WERI-Rb-1 (cell line): ENCODE data around the gene MDFI.

ENCODE experiments used
- DNase-seq: peaks from one replicate; pipeline ENCODE4 v3.0.0-alpha.2; 2020
- H3K27ac ChIP-seq: fragments of 250-450 bp; sonication (Bioruptor Pico); 2 replicates; pipeline ENCODE4 v1.5.1; 2020; ENCODE audit warnings: mild to moderate bottlenecking, moderate library complexity
- H3K27me3 ChIP-seq: fragments of 250-450 bp; sonication (Bioruptor Pico); 2 replicates; pipeline ENCODE4 v1.5.1; 2021; ENCODE audit warnings: mild to moderate bottlenecking, low read depth, moderate library complexity; ENCODE audit not compliant: insufficient read depth, severe bottlenecking
- H3K36me3 ChIP-seq: fragments of 250-450 bp; sonication (Bioruptor Pico); 2 replicates; pipeline ENCODE4 v1.5.1; 2020; ENCODE audit warnings: mild to moderate bottlenecking, moderate library complexity
- H3K4me3 ChIP-seq: 2 replicates; pipeline ENCODE4 v1.5.1; 2011; ENCODE audit warnings: low read depth, mild to moderate bottlenecking, control low read depth, low read length
- H3K9me3 ChIP-seq: fragments of 250-450 bp; sonication (Bioruptor Pico); 2 replicates; pipeline ENCODE4 v1.5.1; 2021; ENCODE audit warnings: mild to moderate bottlenecking, moderate library complexity; ENCODE audit not compliant: severe bottlenecking
- TF ChIP-seq, protein P1 (sequence below): IDR thresholded peaks from 2 replicates; pipeline ENCODE4 v1.5.1; 2011; ENCODE audit warnings: low read depth, mild to moderate bottlenecking, control low read depth, inconsistent platforms, low read length

Gene MDFI

DNA sequence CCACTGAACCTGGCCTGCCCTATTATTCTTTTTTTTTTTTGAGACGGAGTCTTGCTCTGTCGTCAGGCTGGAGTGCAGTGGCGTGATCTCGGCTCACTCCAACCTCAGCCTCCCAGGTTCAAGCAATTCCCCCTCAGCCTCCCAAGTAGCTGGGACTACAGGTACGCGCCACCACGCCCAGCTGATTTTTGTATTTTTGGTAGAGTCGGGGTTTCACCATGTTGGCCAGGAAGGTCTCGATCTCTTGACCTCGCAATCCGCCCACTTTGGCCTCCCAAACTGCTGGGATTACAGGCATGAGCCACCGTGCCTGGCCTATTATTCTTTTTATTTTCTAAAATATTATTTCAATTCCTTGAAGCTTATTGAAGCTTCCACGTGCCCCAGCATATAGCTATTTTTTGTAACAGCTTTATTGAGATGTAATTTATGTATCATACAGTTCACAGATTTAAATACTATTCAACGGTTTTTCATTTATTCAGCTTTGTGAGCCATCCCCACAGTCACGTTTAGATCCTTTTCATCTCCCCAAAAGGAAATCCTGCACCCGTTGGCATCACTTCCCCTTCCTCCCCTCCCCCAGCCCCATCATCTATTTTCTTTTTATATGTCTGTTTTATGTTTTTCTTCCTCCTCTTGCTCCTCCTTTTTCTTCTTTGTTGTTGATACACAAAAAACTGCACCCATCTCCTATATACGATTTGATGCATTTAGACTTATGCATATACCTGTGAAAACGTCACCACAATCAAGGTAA is 13.5 kb upstream of the MDFI start:
- no peak for DNase-seq
- Histone ChIP-seq H3K9me3 (peaks cover 5% of the 10 kb centered on the region), H3K27ac (no peak overlapping the region), H3K27me3 (no peaks in the 10 kb centered on the region), H3K4me3 (no peak overlapping the region), H3K36me3 (no peaks in the 10 kb centered on the region)
- TF ChIP-seq, protein P1, sequence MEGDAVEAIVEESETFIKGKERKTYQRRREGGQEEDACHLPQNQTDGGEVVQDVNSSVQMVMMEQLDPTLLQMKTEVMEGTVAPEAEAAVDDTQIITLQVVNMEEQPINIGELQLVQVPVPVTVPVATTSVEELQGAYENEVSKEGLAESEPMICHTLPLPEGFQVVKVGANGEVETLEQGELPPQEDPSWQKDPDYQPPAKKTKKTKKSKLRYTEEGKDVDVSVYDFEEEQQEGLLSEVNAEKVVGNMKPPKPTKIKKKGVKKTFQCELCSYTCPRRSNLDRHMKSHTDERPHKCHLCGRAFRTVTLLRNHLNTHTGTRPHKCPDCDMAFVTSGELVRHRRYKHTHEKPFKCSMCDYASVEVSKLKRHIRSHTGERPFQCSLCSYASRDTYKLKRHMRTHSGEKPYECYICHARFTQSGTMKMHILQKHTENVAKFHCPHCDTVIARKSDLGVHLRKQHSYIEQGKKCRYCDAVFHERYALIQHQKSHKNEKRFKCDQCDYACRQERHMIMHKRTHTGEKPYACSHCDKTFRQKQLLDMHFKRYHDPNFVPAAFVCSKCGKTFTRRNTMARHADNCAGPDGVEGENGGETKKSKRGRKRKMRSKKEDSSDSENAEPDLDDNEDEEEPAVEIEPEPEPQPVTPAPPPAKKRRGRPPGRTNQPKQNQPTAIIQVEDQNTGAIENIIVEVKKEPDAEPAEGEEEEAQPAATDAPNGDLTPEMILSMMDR, result no peak

DNA sequence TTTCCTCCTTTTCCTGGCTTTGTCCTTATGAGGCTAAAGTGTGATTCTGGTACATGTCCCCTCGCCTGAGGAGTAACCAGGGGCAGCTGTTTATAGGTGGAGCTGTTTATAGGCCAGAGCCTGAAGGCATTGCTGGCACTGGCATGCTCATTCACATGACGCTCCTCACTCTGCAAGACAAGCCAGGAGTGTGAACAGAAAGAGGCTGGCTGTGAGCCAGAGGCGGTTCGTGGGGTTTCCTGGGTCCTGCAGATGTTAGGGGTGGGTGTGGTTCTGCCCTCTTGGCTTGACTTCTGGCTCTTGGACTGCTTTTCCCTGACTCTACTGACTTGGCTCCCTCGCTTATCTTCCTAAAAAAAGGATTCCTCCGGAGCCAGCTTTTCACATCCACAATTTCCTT is 12.8 kb upstream of the MDFI start:
- Histone ChIP-seq H3K4me3 (no peak overlapping the region), H3K27ac (no peak overlapping the region)
- TF ChIP-seq, protein P1, result no peak

DNA sequence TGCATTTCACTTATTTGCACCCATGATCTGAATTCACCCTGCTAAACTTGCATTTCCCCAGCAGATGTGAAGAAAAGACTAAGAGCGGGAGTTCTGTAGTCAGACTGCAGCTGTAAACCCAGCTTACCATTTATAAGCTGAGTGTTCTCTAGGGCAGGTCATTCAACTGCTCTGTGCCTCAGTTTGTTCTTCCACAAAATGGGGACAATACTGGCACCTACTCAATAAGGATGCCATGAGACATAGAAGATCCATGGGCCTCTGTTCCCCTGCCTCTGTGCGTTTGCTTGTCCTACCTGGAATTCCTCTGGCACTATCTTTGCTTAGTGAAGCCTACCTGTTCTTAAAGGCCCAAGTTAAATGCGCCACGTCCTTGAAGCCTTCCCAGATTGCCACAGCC is 12.2 kb upstream of the MDFI start:
- no peak for DNase-seq
- Histone ChIP-seq H3K4me3 (no peak overlapping the region), H3K36me3 (no peaks in the 10 kb centered on the region), H3K27ac (no peak overlapping the region), H3K9me3 (peaks cover under 1% of the 10 kb centered on the region), H3K27me3 (no peaks in the 10 kb centered on the region)
- TF ChIP-seq, protein P1, result no peak

More for the DNA sequence above, 12.8 kb upstream of the MDFI start:
- DNase-seq, result no peak
- peaks cover 5% of the 10 kb centered on the region for H3K9me3 ChIP-seq
- H3K27me3 ChIP-seq, result no peaks in the 10 kb centered on the region
- no peaks in the 10 kb centered on the region for H3K36me3 ChIP-seq

DNA sequence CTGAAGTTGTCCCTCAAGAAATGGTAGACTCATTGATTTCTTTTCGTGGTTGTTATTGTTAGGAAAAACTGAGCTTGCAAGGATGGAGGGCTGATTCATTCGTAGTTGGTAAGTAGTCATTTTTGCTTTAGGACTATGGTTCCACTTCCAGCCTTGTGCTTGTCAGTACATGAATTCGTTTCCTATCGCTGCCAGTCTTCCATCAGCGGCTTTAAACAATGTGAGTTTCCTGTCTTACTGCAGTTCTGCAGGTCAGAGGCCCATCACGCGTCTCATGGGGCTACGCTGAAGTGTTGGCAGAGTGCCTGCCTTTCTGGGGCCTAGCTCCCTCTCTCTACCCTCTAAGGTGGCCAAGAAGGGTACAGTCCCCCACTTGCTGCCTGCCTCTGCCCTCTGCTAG is 11.4 kb upstream of the MDFI start:
- Histone ChIP-seq H3K27ac (no peak overlapping the region; the same call in 1 of the 2 replicates), H3K4me3 (no peak overlapping the region)
- no peak for DNase-seq

DNA sequence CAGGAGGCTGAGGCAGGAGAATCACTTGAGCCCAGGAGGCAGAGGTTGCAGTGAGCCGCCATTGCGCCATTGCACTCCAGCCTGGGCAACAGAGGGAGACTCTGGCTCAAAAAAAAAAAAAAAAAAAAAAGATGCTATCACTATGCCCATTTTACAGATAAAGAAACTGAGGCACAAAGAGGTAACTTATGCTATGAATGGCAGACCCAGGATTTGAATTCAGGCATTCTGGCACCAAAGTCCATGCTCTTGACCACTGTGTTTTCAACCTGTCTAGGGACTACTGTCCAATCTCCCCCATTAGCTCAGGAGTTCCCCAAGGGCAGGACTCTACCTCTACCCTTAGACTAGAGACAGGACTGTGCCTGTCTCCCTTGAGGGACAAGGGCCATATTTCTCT is 9.1 kb upstream of the MDFI start:
- Histone ChIP-seq H3K36me3 (no peaks in the 10 kb centered on the region), H3K9me3 (no peaks in the 10 kb centered on the region), H3K27ac (no peak overlapping the region), H3K27me3 (no peaks in the 10 kb centered on the region), H3K4me3 (no peak overlapping the region)
- TF ChIP-seq, protein P1, result no peak
- DNase-seq, result no peak

More for the DNA sequence above, 11.4 kb upstream of the MDFI start:
- TF ChIP-seq, protein P1, result no peak
- no peaks in the 10 kb centered on the region for H3K36me3 ChIP-seq
- H3K27me3 ChIP-seq, result no peaks in the 10 kb centered on the region
- no peaks in the 10 kb centered on the region for H3K9me3 ChIP-seq

DNA sequence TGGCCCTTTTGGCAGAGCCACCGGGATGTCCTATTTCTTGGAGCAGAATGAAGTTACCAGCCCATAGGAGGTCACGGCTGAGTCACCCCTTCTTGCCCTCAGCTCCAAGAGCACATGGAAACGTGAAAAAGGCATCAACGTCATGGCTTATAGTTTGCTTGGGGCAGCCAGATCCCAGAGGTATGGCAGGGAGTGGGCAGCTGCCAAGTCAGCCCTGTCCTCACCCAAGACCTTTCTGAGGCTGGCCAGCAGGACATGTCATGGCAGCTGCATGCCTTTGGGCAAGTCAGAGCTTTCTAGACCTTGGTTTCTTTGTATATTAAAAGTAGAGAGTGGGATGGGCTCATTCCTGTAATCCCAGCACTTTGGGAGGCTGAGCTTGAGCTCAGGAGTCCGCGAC is 8.2 kb upstream of the MDFI start:
- Histone ChIP-seq H3K36me3 (no peaks in the 10 kb centered on the region), H3K4me3 (no peak overlapping the region), H3K27ac (no peak overlapping the region), H3K27me3 (no peaks in the 10 kb centered on the region), H3K9me3 (no peaks in the 10 kb centered on the region)
- DNase-seq, result no peak
- TF ChIP-seq, protein P1, result no peak
